ENCODE data around the gene RASGRF1.

RASGRF1 gene

DNA sequence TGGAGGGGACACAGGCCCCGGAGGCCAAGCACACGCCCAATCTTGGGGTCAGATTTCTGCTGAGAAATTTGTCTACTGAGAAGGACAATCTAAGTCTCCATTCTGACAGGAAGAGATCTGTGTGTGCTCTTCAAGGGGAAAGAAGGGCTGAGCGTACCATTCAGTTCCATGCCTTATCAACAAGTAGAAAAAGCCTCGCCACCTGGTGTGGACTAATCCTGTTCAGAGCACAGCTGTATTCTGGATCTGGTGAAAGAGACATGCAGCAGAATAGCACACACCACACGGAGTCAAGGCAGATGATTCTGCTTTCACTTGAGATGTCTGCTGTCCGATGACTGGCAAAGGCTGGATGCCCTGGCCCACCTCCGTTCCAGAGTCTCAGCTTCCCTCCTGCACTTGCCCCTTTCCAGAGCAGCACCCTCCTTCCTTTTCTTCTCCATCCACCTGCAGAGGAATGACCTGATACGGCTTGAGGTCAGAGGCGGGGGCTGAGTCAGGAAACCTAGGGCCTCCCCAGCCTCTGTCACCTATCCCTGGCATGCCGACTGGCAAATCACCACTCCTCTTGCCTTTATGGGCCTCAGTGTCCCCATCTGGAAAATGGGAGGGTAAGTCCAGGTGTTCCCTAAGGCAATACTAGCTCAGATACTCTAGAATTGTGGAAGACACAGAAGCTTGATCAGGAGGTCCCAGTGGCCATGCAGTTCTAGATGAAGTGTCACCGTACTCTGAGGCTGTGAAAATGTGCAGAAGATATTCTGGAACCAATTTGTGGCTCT, 108.9 kb downstream of the RASGRF1 start:
- TF ChIP-seq ZNF274 (IDR thresholded peaks at IDR 0.05; ENCODE audit: low read depth, low read length) (no peak), SUZ12 (IDR thresholded peaks at IDR 0.05; ENCODE audit: extremely low read depth, insufficient read depth, insufficient read length) (no peak), YY1 (IDR thresholded peaks at IDR 0.05; ENCODE audit: insufficient read depth, insufficient read length) (no peak)
- DNase-seq (ENCODE audit: low read depth, low spot score), result no peak
- Histone ChIP-seq H3K4me1 (ENCODE audit: insufficient read depth, insufficient read length) (peaks cover 7% of the 10 kb centered on the region), H3K9ac (ENCODE audit: insufficient read length, low read depth) (no peak overlapping the region), H3K36me3 (ENCODE audit: insufficient read depth, insufficient read length, low read length) (no peaks in the 10 kb centered on the region), H3K9me3 (ENCODE audit: insufficient read depth, low read length) (no peaks in the 10 kb centered on the region), H3K27me3 (ENCODE audit: insufficient read depth, insufficient read length) (no peaks in the 10 kb centered on the region), H3K4me3 (ENCODE audit: insufficient read length, low read depth) (no peak overlapping the region)

- no peaks in the 10 kb centered on the region for H3K36me3 ChIP-seq (ENCODE audit: insufficient read depth, insufficient read length, low read length)
- TF ChIP-seq ZNF274 (IDR thresholded peaks at IDR 0.05; ENCODE audit: low read depth, low read length), result no peak
- TF ChIP-seq SUZ12 (IDR thresholded peaks at IDR 0.05; ENCODE audit: extremely low read depth, insufficient read depth, insufficient read length), result no peak
- TF ChIP-seq YY1 (IDR thresholded peaks at IDR 0.05; ENCODE audit: insufficient read depth, insufficient read length), result no peak
- no peaks in the 10 kb centered on the region for H3K9me3 ChIP-seq (ENCODE audit: insufficient read depth, low read length)
- peak; percentile 86 for DNase-seq (ENCODE audit: low read depth, low spot score)
- H3K27me3 ChIP-seq (ENCODE audit: insufficient read depth, insufficient read length), result no peaks in the 10 kb centered on the region
- H3K4me3 ChIP-seq (ENCODE audit: insufficient read length, low read depth), result no peak overlapping the region
- H3K4me1 ChIP-seq (ENCODE audit: insufficient read depth, insufficient read length), result peaks cover 7% of the 10 kb centered on the region
- peak overlapping the region; percentile 50 for H3K9ac ChIP-seq (ENCODE audit: insufficient read length, low read depth)
Observed at GRCh38 chr15:78979456-78980320, 110.9 kb downstream of the RASGRF1 start.

GRCh38 chr15:78978601-78979179, 111.9 kb downstream of the RASGRF1 start:
- no peak for DNase-seq (ENCODE audit: low read depth, low spot score)
- no peaks in the 10 kb centered on the region for H3K9me3 ChIP-seq (ENCODE audit: insufficient read depth, low read length)
- H3K4me3 ChIP-seq (ENCODE audit: insufficient read length, low read depth), result no peak overlapping the region
- no peaks in the 10 kb centered on the region for H3K27me3 ChIP-seq (ENCODE audit: insufficient read depth, insufficient read length)
- peaks cover 7% of the 10 kb centered on the region for H3K4me1 ChIP-seq (ENCODE audit: insufficient read depth, insufficient read length)
- TF ChIP-seq YY1 (IDR thresholded peaks at IDR 0.05; ENCODE audit: insufficient read depth, insufficient read length), result no peak
- no peak for TF ChIP-seq ZNF274 (IDR thresholded peaks at IDR 0.05; ENCODE audit: low read depth, low read length)
- peak overlapping the region; percentile 50 for H3K9ac ChIP-seq (ENCODE audit: insufficient read length, low read depth)
- H3K36me3 ChIP-seq (ENCODE audit: insufficient read depth, insufficient read length, low read length), result no peaks in the 10 kb centered on the region

GRCh38 chr15:78977591-78978347, 112.8 kb downstream of the RASGRF1 start:
- DNase-seq (ENCODE audit: low read depth, low spot score), result no peak
- peaks cover 7% of the 10 kb centered on the region for H3K4me1 ChIP-seq (ENCODE audit: insufficient read depth, insufficient read length)
- H3K36me3 ChIP-seq (ENCODE audit: insufficient read depth, insufficient read length, low read length), result no peaks in the 10 kb centered on the region
- H3K4me3 ChIP-seq (ENCODE audit: insufficient read length, low read depth), result no peak overlapping the region
- no peak for TF ChIP-seq ZNF274 (IDR thresholded peaks at IDR 0.05; ENCODE audit: low read depth, low read length)
- no peak for TF ChIP-seq YY1 (IDR thresholded peaks at IDR 0.05; ENCODE audit: insufficient read depth, insufficient read length)
- TF ChIP-seq SUZ12 (IDR thresholded peaks at IDR 0.05; ENCODE audit: extremely low read depth, insufficient read depth, insufficient read length), result no peak
- H3K9ac ChIP-seq (ENCODE audit: insufficient read length, low read depth), result no peak overlapping the region
- no peaks in the 10 kb centered on the region for H3K9me3 ChIP-seq (ENCODE audit: insufficient read depth, low read length)
- H3K27me3 ChIP-seq (ENCODE audit: insufficient read depth, insufficient read length), result no peaks in the 10 kb centered on the region

DNA sequence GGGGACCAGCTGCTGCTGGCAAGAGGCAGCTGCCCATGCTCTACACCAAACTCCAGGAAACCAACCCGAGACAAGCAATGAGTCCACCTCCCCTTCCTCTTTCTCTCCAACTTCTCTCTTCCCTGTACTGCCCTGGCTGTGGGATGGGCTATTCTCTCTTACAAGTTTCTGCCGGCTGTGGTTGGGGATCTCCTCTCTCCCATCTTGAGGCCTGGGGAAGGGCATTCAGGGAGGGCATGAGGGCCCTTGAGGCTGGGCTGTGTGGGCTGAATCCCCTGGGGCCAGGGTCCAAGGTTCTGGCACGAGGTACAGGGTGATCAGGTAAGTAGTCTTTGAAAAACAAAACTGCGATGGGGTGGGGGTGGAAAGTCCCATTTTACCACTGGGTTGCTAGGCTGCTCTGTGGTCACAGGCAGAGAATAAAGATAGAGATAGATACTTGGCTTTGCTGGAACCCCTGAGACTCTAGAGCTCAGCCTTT, 113.4 kb downstream of the RASGRF1 start:
- Histone ChIP-seq H3K9me3 (ENCODE audit: insufficient read depth, low read length) (no peaks in the 10 kb centered on the region), H3K9ac (ENCODE audit: insufficient read length, low read depth) (no peak overlapping the region), H3K36me3 (ENCODE audit: insufficient read depth, insufficient read length, low read length) (no peaks in the 10 kb centered on the region), H3K4me1 (ENCODE audit: insufficient read depth, insufficient read length) (peaks cover 7% of the 10 kb centered on the region), H3K4me3 (ENCODE audit: insufficient read length, low read depth) (no peak overlapping the region), H3K27me3 (ENCODE audit: insufficient read depth, insufficient read length) (no peaks in the 10 kb centered on the region)
- DNase-seq (ENCODE audit: low read depth, low spot score), result no peak
- TF ChIP-seq YY1 (IDR thresholded peaks at IDR 0.05; ENCODE audit: insufficient read depth, insufficient read length), result no peak
- no peak for TF ChIP-seq ZNF274 (IDR thresholded peaks at IDR 0.05; ENCODE audit: low read depth, low read length)
- no peak for TF ChIP-seq SUZ12 (IDR thresholded peaks at IDR 0.05; ENCODE audit: extremely low read depth, insufficient read depth, insufficient read length)

- Histone ChIP-seq H3K4me3 (ENCODE audit: insufficient read length, low read depth) (no peak overlapping the region), H3K9ac (ENCODE audit: insufficient read length, low read depth) (no peak overlapping the region), H3K36me3 (ENCODE audit: insufficient read depth, insufficient read length, low read length) (no peaks in the 10 kb centered on the region), H3K9me3 (ENCODE audit: insufficient read depth, low read length) (no peaks in the 10 kb centered on the region), H3K4me1 (ENCODE audit: insufficient read depth, insufficient read length) (peaks cover 7% of the 10 kb centered on the region), H3K27me3 (ENCODE audit: insufficient read depth, insufficient read length) (no peaks in the 10 kb centered on the region)
- DNase-seq (ENCODE audit: low read depth, low spot score), result no peak
- TF ChIP-seq YY1 (IDR thresholded peaks at IDR 0.05; ENCODE audit: insufficient read depth, insufficient read length), result no peak
- no peak for TF ChIP-seq SUZ12 (IDR thresholded peaks at IDR 0.05; ENCODE audit: extremely low read depth, insufficient read depth, insufficient read length)
- no peak for TF ChIP-seq ZNF274 (IDR thresholded peaks at IDR 0.05; ENCODE audit: low read depth, low read length)
Observed at GRCh38 chr15:78976691-78977090, 113.9 kb downstream of the RASGRF1 start.

All from NT2/D1 (cell line).